Uterus (tissue), 4 donors: ENCODE results near the gene IFIT3. TPM values are rescaled to one million over a fixed set of nuclear protein-coding genes. Genes with fewer than 3 reads are reported as not detected.
A peak's percentile ranks its signal among the peaks of the same experiment; 100 is the strongest.
"Not testable (repeated sequence)": the region's sequence is repeated elsewhere in the genome, so short reads cannot be mapped to it uniquely, and the experiment has no call there.

Experiments
- DNase-seq, 2 donors: peaks; one replicate each; pipeline ENCODE4 v3.0.0-alpha.2; 2019 to 2020
- H3K27ac ChIP-seq, 2 donors: fragments of 200-600 bp; sonication (generic); 1 replicate in 1 of 2; 2 replicates in 1 of 2; pipeline ENCODE4 v1.5.1; 2016 to 2018
- H3K27me3 ChIP-seq, 2 donors: fragments of 200-600 bp; sonication (generic); one replicate each; pipeline ENCODE4 v1.5.1; 2018 to 2019; ENCODE audit warnings: control low read depth in 1 of 2
- H3K36me3 ChIP-seq, 2 donors: fragments of 200-600 bp; sonication (generic); one replicate each; pipeline ENCODE4 v1.5.1; 2019; ENCODE audit warnings: control low read depth in 1 of 2
- H3K4me1 ChIP-seq, 2 donors: fragments of 200-600 bp; sonication (generic); one replicate each; pipeline ENCODE4 v1.5.1; 2018 to 2019; ENCODE audit warnings: control low read depth in 1 of 2
- H3K4me3 ChIP-seq, 2 donors: fragments of 200-600 bp; sonication (generic); 1 replicate in 1 of 2; 2 replicates in 1 of 2; pipeline ENCODE4 v1.5.1; 2018 to 2019; ENCODE audit warnings: mild to moderate bottlenecking in 1 of 2
- H3K9me3 ChIP-seq, 2 donors: fragments of 200-600 bp; sonication (generic); one replicate each; pipeline ENCODE4 v1.5.1; 2019; ENCODE audit warnings: control low read depth in 1 of 2
- POLR2A ChIP-seq, 2 donors: fragments of 450-650 bp; IDR thresholded peaks; one replicate each; pipeline ENCODE4 v1.6.1; 2016; ENCODE audit warnings: antibody characterized with exemption in 2 of 2, mild to moderate bottlenecking in 1 of 2, moderate library complexity in 1 of 2
- intact Hi-C: fragments of 100-400 bp; cut with DNase I; formaldehyde crosslinking; loops from one replicate; pipeline ENCODE4 v1.15.1; 2023; ENCODE audit warnings: low total_unique reads
- total RNA-seq, 4 donors: library from RNA; depleted of rRNA in 3 of 4; stranded (reverse); fragments of >200 nt in 3 of 4; gene quantifications; one replicate each; pipeline versions ENCODE4 v1.1.0 to v1.2.4, GENCODE V29; 2014 to 2023
- TF ChIP-seq, protein P1 (sequence below), 4 experiments: fragments of 200-600 bp in 2 of 4; fragments of 450-650 bp in 2 of 4; sonication (generic) in 2 of 4; IDR thresholded peaks; one replicate each; pipeline ENCODE4 v1.5.1; 2016 to 2019; ENCODE audit warnings: antibody characterized with exemption in 4 of 4, mild to moderate bottlenecking in 2 of 4, moderate library complexity in 1 of 4
- donor health status: DM: yes; HTN: yes; CAD: no.

Gene IFIT3
- total RNA-seq, 4 donors from 2014 or later = 6.9 to 25.3 (median 15.6) TPM

DNA sequence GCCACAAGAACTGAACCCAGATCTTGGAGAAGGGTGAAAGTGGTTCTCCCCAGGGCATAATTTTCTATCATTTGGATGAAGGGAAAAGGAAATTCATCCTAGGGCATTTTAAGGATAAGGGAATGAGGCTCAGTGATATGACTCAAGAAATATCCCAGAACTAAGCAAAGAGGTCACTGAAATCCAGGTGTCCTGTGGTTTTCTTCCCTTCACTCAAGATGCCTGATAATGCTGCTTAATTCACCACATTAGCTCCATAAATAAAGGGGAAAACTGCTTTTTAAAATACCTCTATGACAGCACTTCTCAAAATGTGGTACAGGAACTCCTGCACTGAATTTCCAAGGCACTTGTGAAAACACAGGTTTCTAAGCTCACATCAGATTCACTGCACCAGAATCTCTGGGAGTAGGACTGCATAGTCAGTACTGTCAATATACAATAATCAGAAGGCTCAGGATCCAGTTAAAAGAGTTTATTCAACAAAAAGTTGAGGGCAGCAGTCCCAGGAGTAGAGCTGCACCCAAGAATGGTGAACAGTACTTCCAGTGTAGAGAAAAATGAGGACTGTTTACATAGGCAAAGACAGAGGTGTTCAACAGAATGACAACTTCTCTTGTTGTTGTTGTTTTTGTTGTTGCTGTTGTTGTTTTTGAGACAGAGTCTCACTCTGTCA, 2.9 kb downstream of the IFIT3 start:
- no peak overlapping the region for H3K4me3 ChIP-seq
- intact Hi-C loops = no loop called here
- H3K4me1 ChIP-seq = peaks cover 6 to 8% of the 10 kb centered on the region in 2 donors
- H3K27me3 ChIP-seq = no peaks in the 10 kb centered on the region
- TF ChIP-seq, protein P1, sequence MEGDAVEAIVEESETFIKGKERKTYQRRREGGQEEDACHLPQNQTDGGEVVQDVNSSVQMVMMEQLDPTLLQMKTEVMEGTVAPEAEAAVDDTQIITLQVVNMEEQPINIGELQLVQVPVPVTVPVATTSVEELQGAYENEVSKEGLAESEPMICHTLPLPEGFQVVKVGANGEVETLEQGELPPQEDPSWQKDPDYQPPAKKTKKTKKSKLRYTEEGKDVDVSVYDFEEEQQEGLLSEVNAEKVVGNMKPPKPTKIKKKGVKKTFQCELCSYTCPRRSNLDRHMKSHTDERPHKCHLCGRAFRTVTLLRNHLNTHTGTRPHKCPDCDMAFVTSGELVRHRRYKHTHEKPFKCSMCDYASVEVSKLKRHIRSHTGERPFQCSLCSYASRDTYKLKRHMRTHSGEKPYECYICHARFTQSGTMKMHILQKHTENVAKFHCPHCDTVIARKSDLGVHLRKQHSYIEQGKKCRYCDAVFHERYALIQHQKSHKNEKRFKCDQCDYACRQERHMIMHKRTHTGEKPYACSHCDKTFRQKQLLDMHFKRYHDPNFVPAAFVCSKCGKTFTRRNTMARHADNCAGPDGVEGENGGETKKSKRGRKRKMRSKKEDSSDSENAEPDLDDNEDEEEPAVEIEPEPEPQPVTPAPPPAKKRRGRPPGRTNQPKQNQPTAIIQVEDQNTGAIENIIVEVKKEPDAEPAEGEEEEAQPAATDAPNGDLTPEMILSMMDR (IDR thresholded peaks at IDR 0.05) = no peak
- no peak for TF ChIP-seq POLR2A (IDR thresholded peaks at IDR 0.05)
- peak overlapping the region; percentile 7 to 94 for H3K27ac ChIP-seq
- no peaks in the 10 kb centered on the region for H3K36me3 ChIP-seq
- H3K9me3 ChIP-seq = no peaks in the 10 kb centered on the region
- DNase-seq = no peak

DNA sequence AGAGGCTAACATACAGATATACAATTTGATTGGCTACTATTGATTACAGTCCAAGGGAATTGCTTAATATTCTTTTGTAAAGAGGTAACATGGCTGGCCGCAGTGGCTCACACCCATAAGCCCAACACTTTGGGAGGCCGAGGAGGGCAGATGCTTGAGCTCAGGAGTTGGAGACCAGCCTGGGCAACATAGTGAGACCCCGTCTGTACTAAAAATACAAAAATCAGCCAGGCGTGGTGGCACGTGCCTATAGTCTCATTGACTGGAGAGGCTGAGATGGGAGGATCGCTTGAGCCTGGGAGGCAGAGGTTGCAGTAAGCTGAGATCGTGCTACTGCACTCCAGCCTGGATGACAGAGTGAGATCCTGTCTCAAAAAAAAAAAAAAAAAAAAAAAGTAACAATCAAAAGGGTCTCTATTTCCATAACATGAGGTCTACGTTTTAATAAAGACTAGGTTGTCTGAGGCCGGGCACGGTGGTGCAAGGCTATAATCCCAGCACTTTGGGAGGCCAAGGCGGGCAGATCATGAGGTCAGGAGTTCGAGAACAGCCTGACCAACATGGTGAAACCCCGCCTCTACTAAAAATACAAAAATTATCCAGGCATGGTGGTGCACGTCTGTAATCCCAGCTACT, 3.8 kb downstream of the IFIT3 start:
- H3K36me3 ChIP-seq, H3K9me3 ChIP-seq, H3K4me1 ChIP-seq, H3K27me3 ChIP-seq, intact Hi-C loops, DNase-seq: not testable (repeated sequence)
- Histone ChIP-seq H3K27ac (peak overlapping the region; percentile 81 to 94), H3K4me3 (peak overlapping the region in 1 of 2 donors; percentile 33)

DNA sequence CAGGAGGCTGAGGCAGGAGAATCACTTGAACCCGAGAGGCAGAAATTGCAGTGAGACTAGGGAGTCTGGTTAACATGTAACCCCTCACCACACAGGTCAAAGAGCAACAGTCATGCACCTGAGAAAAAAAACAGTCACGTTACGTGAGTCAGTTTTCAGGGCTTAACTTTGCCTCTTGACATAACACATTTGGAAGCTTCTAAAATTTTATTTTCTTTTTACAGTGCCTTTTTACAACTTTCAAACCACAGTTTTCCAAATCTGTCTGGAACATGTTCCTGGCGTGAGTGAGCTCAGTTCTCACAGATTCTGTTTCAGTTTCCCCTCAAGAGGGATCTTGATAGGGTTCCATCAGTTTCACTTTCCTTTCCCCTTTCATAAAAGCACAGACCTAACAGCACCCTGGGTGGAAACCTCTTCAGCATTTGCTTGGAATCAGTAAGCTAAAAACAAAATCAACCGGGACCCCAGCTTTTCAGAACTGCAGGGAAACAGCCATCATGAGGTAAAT, 4.4 kb downstream of the IFIT3 start:
- Histone ChIP-seq H3K27me3 (no peaks in the 10 kb centered on the region), H3K27ac (peak overlapping the region; percentile 81 to 94), H3K4me3 (peak overlapping the region; percentile 33 to 36), H3K36me3 (no peaks in the 10 kb centered on the region), H3K4me1 (peaks cover 6% of the 10 kb centered on the region in 2 donors), H3K9me3 (no peaks in the 10 kb centered on the region)
- peak in 1 of 2 donors; percentile 23 for TF ChIP-seq POLR2A (IDR thresholded peaks at IDR 0.05)
- TF ChIP-seq, protein P1 (IDR thresholded peaks at IDR 0.05) = no peak
- intact Hi-C loops = no loop called here
- peak in 1 of 2 donors; percentile 40 for DNase-seq

DNA sequence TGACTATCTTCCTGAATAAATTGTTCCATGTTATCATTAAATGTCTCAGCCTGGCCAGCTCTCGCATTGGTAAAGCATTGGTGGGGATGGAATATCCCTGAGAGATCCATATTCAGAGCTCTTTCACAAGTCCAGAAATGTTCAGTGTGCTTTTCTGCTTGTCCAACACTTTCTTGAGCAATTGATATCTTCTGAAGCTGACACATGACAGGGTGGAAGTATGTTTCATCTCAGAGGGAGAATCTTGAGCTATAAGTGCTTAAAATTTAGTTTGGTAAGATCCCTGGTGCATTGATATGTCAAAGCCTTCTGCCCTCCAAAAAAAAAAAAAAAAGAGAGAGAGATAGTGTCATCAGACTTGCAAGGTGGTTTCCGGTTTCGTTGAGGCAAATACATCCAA, 7.4 kb downstream of the IFIT3 start:
- H3K27ac ChIP-seq = no peak overlapping the region
- H3K4me1 ChIP-seq = peaks cover 0 to 4% of the 10 kb centered on the region in 2 donors

DNA sequence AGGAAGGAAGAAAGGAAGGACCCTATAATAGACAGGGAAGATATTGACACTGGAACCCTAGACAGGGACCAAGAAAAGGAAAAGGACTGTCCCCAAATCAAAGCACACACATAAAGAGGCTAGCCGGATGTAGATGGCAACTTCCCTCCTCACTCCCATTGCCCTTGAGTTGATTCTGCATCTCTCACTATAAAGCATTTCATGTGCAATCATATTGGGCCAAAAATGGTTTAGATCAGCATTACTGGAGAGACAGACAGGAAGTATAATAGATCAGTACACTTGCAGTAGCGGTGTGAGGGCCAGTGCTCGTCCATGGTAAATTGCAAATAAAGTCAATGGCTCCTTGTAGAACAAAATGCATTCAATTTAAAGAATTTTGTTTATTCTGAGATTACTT, 8.4 kb downstream of the IFIT3 start:
- intact Hi-C loops = no loop called here
- Histone ChIP-seq H3K4me1 (peaks cover 0 to 4% of the 10 kb centered on the region in 2 donors), H3K4me3 (no peak overlapping the region), H3K27ac (no peak overlapping the region), H3K36me3 (no peaks in the 10 kb centered on the region), H3K27me3 (no peaks in the 10 kb centered on the region), H3K9me3 (no peaks in the 10 kb centered on the region)
- no peak for DNase-seq
- TF ChIP-seq, protein P1 (IDR thresholded peaks at IDR 0.05) = no peak
- TF ChIP-seq POLR2A (IDR thresholded peaks at IDR 0.05) = no peak

More for the DNA sequence above, 7.4 kb downstream of the IFIT3 start:
- Histone ChIP-seq H3K4me3 (no peak overlapping the region), H3K36me3 (no peaks in the 10 kb centered on the region), H3K27me3 (no peaks in the 10 kb centered on the region), H3K9me3 (no peaks in the 10 kb centered on the region)
- no peak for TF ChIP-seq POLR2A (IDR thresholded peaks at IDR 0.05)
- TF ChIP-seq, protein P1 (IDR thresholded peaks at IDR 0.05) = no peak
- intact Hi-C loops = no loop called here
- no peak for DNase-seq
